Vagina (tissue), 2 donors: ENCODE results near the gene EXOC3.

ENCODE experiments used
- POLR2A ChIP-seq, 2 donors: fragments of 450-650 bp; IDR thresholded peaks; one replicate each; pipeline ENCODE4 v1.6.1; 2017; ENCODE audit warnings: antibody characterized with exemption in 2 of 2, mild to moderate bottlenecking in 2 of 2, moderate library complexity in 2 of 2
- TF ChIP-seq, protein P1 (sequence below), 3 experiments: fragments of 450-650 bp in 2 of 3; fragments of 200-600 bp in 1 of 3; sonication (generic) in 1 of 3; IDR thresholded peaks; one replicate each; pipeline ENCODE4 v1.5.1; 2017 to 2019; ENCODE audit warnings: antibody characterized with exemption in 3 of 3, mild to moderate bottlenecking in 2 of 3, moderate library complexity in 2 of 3

DNA sequence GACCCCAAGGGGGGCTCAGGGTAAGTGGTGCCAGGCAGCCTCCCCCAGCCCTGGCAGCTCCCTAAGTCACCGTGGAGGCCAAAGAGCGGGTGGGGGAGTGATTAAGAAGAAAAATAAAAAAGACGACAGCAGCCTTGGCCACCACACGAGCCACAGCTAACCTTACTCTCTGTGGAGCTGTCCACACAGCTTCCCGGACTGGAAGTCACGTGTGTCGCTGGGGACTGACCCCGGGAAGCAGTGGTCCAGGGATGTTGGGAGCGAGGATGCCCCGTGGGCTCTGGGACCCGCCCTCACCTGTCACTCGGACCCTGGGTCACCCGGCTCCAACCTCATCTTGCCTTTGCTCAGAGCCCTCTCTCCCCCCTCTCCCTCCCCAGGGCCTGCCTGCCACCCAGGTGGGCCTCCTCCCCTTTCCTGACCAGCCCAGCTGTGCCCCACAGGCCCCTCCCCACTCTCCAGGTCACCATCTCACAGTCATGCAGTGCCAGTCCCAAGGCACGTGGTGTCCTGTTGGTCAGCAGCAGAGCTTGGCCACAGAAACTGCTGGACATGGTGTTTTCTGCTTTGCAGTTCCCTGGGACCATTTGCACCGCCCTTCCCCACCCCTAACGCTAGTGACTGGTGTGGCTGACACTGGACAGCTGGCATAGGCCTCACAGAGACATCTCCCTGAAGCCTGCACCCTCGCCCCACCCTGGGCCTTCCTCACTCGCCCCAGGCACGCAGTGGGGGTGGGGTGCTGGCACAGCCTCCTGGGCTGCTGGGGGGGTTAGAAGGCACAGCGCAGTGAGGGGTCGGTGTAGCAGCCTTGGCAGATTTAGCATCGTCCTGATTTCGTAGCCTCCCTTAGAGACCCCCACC lies 9.8 kb upstream of the EXOC3 start:
- no peak for TF ChIP-seq POLR2A (IDR thresholded peaks at IDR 0.05)
- TF ChIP-seq, protein P1, sequence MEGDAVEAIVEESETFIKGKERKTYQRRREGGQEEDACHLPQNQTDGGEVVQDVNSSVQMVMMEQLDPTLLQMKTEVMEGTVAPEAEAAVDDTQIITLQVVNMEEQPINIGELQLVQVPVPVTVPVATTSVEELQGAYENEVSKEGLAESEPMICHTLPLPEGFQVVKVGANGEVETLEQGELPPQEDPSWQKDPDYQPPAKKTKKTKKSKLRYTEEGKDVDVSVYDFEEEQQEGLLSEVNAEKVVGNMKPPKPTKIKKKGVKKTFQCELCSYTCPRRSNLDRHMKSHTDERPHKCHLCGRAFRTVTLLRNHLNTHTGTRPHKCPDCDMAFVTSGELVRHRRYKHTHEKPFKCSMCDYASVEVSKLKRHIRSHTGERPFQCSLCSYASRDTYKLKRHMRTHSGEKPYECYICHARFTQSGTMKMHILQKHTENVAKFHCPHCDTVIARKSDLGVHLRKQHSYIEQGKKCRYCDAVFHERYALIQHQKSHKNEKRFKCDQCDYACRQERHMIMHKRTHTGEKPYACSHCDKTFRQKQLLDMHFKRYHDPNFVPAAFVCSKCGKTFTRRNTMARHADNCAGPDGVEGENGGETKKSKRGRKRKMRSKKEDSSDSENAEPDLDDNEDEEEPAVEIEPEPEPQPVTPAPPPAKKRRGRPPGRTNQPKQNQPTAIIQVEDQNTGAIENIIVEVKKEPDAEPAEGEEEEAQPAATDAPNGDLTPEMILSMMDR (IDR thresholded peaks at IDR 0.05), result no peak
